ENCODE data around the gene BCAS3.

The BCAS3 gene

GRCh38 chr17:60910415-60910814 lies 232.8 kb downstream of the BCAS3 start:
- Histone ChIP-seq H3K4ac (ENCODE audit: low read depth, low read length) (no peak overlapping the region), H2BK120ac (ENCODE audit: low read depth, low read length) (no peak overlapping the region), H3K36me3 (ENCODE audit: control insufficient read depth, insufficient read depth, low read length) (no peaks in the 10 kb centered on the region), H3K4me2 (ENCODE audit: low read length) (no peak overlapping the region), H3K4me1 (ENCODE audit: control insufficient read depth, low read depth, low read length) (no peaks in the 10 kb centered on the region), H3K79me2 (ENCODE audit: control insufficient read depth, insufficient read depth, low read length) (no peaks in the 10 kb centered on the region), H3K4me3 (ENCODE audit: low read length) (no peak overlapping the region), H3K18ac (ENCODE audit: low read length) (no peak overlapping the region), H2AK5ac (ENCODE audit: low read length) (no peak overlapping the region), H3K9ac (ENCODE audit: low read length) (no peak overlapping the region), H4K8ac (ENCODE audit: low read depth, low read length) (no peak overlapping the region), H3K23ac (ENCODE audit: low read length) (no peak overlapping the region), H4K5ac (ENCODE audit: low read length) (no peak overlapping the region), H2BK15ac (replicated peaks; ENCODE audit: low read depth) (no peak overlapping the region), H2BK5ac (ENCODE audit: low read length) (no peak overlapping the region), H3K27ac (ENCODE audit: low read depth, low read length) (no peak overlapping the region), H3K27me3 (ENCODE audit: insufficient read depth, low read length, poor library complexity) (no peaks in the 10 kb centered on the region), H3K56ac (ENCODE audit: low read length) (no peak overlapping the region), H3K79me1 (ENCODE audit: low read length) (no peaks in the 10 kb centered on the region)
- peak; percentile 10 for DNase-seq
- no CpG with 5 or more reads among the region's 6 CpGs for WGBS (ENCODE audit: extremely low coverage, insufficient coverage, low lambda C conversion rate)

DNA sequence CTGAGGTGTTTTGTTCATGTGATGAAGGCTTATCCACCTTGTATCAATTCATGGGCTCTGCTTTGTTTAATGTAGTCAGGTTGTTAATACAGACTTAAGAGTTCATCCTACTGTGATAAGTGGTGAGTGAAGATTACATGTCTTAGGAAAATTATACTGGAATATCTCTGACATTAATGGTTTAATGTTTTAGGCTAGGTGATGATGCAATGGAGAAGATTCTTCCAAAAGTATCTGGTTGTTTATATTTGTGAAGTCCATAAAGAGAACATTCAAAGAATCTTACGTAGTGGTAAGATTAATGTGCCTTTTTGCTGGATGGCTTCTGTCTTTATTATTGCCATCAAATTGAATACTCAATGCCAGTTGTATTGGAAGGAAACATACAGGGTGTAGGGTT lies 236.4 kb downstream of the BCAS3 start:
- Histone ChIP-seq H3K27me3 (ENCODE audit: insufficient read depth, low read length, poor library complexity) (no peaks in the 10 kb centered on the region), H2BK120ac (ENCODE audit: low read depth, low read length) (no peak overlapping the region), H3K4me3 (ENCODE audit: low read length) (no peak overlapping the region), H3K4me1 (ENCODE audit: control insufficient read depth, low read depth, low read length) (no peaks in the 10 kb centered on the region), H4K5ac (ENCODE audit: low read length) (no peak overlapping the region), H3K9ac (ENCODE audit: low read length) (no peak overlapping the region), H2AK5ac (ENCODE audit: low read length) (no peak overlapping the region), H3K79me1 (ENCODE audit: low read length) (no peaks in the 10 kb centered on the region), H3K36me3 (ENCODE audit: control insufficient read depth, insufficient read depth, low read length) (no peaks in the 10 kb centered on the region), H3K56ac (ENCODE audit: low read length) (no peak overlapping the region), H3K4me2 (ENCODE audit: low read length) (no peak overlapping the region), H3K79me2 (ENCODE audit: control insufficient read depth, insufficient read depth, low read length) (no peaks in the 10 kb centered on the region), H3K4ac (ENCODE audit: low read depth, low read length) (no peak overlapping the region), H2BK15ac (replicated peaks; ENCODE audit: low read depth) (no peak overlapping the region), H2BK5ac (ENCODE audit: low read length) (no peak overlapping the region), H4K8ac (ENCODE audit: low read depth, low read length) (no peak overlapping the region), H3K18ac (ENCODE audit: low read length) (no peak overlapping the region), H3K23ac (ENCODE audit: low read length) (no peak overlapping the region), H3K27ac (ENCODE audit: low read depth, low read length) (no peak overlapping the region)
- no peak for DNase-seq
- WGBS (ENCODE audit: extremely low coverage, insufficient coverage, low lambda C conversion rate): no CpG with 5 or more reads among the region's 1 CpG

DNA sequence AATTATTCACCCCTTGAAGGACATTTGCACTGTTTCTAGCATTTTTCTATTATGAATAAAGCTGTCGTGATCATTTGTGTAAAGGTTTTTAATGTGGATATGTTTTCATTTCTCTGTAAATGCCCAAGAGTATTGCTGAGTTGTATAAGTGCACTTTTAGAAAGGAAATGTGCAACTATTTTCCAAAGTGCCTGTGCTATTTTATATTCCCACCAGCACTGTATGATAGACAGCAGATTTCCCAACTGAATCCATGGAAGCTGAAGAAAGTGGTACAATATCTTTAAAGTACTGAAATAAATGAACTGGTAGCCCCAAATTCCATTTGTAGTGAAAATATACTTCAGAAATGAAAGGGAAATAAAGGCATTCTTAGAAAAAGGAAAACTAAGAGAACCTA lies 238.4 kb downstream of the BCAS3 start:
- Histone ChIP-seq H2BK5ac (ENCODE audit: low read length) (no peak overlapping the region), H3K4me2 (ENCODE audit: low read length) (no peak overlapping the region), H4K5ac (ENCODE audit: low read length) (no peak overlapping the region), H3K79me1 (ENCODE audit: low read length) (no peaks in the 10 kb centered on the region), H2BK120ac (ENCODE audit: low read depth, low read length) (no peak overlapping the region), H3K36me3 (ENCODE audit: control insufficient read depth, insufficient read depth, low read length) (no peaks in the 10 kb centered on the region), H3K56ac (ENCODE audit: low read length) (no peak overlapping the region), H3K9ac (ENCODE audit: low read length) (no peak overlapping the region), H3K79me2 (ENCODE audit: control insufficient read depth, insufficient read depth, low read length) (no peaks in the 10 kb centered on the region), H3K18ac (ENCODE audit: low read length) (no peak overlapping the region), H3K23ac (ENCODE audit: low read length) (no peak overlapping the region), H3K4ac (ENCODE audit: low read depth, low read length) (no peak overlapping the region), H3K27me3 (ENCODE audit: insufficient read depth, low read length, poor library complexity) (no peaks in the 10 kb centered on the region), H3K4me1 (ENCODE audit: control insufficient read depth, low read depth, low read length) (no peaks in the 10 kb centered on the region), H2AK5ac (ENCODE audit: low read length) (no peak overlapping the region), H3K27ac (ENCODE audit: low read depth, low read length) (no peak overlapping the region), H2BK15ac (replicated peaks; ENCODE audit: low read depth) (no peak overlapping the region), H4K8ac (ENCODE audit: low read depth, low read length) (no peak overlapping the region), H3K4me3 (ENCODE audit: low read length) (no peak overlapping the region)
- no peak for DNase-seq
- WGBS (ENCODE audit: extremely low coverage, insufficient coverage, low lambda C conversion rate): no CpG with 5 or more reads among the region's 1 CpG

GRCh38 chr17:60920107-60920506 lies 242.5 kb downstream of the BCAS3 start:
- no peaks in the 10 kb centered on the region for H3K79me1 ChIP-seq (ENCODE audit: low read length)
- no peak overlapping the region for H3K9ac ChIP-seq (ENCODE audit: low read length)
- H3K27ac ChIP-seq (ENCODE audit: low read depth, low read length): no peak overlapping the region
- H3K36me3 ChIP-seq (ENCODE audit: control insufficient read depth, insufficient read depth, low read length): no peaks in the 10 kb centered on the region
- no CpG with 5 or more reads among the region's 2 CpGs for WGBS (ENCODE audit: extremely low coverage, insufficient coverage, low lambda C conversion rate)
- H2BK5ac ChIP-seq (ENCODE audit: low read length): no peak overlapping the region
- H2AK5ac ChIP-seq (ENCODE audit: low read length): no peak overlapping the region
- H3K4me2 ChIP-seq (ENCODE audit: low read length): no peak overlapping the region
- no peak overlapping the region for H3K23ac ChIP-seq (ENCODE audit: low read length)
- H3K4ac ChIP-seq (ENCODE audit: low read depth, low read length): no peak overlapping the region
- no peak overlapping the region for H2BK120ac ChIP-seq (ENCODE audit: low read depth, low read length)
- H3K4me1 ChIP-seq (ENCODE audit: control insufficient read depth, low read depth, low read length): no peaks in the 10 kb centered on the region
- no peak overlapping the region for H4K8ac ChIP-seq (ENCODE audit: low read depth, low read length)
- no peak overlapping the region for H3K18ac ChIP-seq (ENCODE audit: low read length)
- no peaks in the 10 kb centered on the region for H3K79me2 ChIP-seq (ENCODE audit: control insufficient read depth, insufficient read depth, low read length)
- no peaks in the 10 kb centered on the region for H3K27me3 ChIP-seq (ENCODE audit: insufficient read depth, low read length, poor library complexity)
- H2BK15ac ChIP-seq (replicated peaks; ENCODE audit: low read depth): no peak overlapping the region
- DNase-seq: no peak
- no peak overlapping the region for H3K4me3 ChIP-seq (ENCODE audit: low read length)
- H3K56ac ChIP-seq (ENCODE audit: low read length): no peak overlapping the region
- no peak overlapping the region for H4K5ac ChIP-seq (ENCODE audit: low read length)

- Histone ChIP-seq H3K4me2 (ENCODE audit: low read length) (no peak overlapping the region), H3K18ac (ENCODE audit: low read length) (no peak overlapping the region), H2BK15ac (replicated peaks; ENCODE audit: low read depth) (no peak overlapping the region), H2BK120ac (ENCODE audit: low read depth, low read length) (no peak overlapping the region), H3K23ac (ENCODE audit: low read length) (no peak overlapping the region), H4K5ac (ENCODE audit: low read length) (no peak overlapping the region), H4K8ac (ENCODE audit: low read depth, low read length) (no peak overlapping the region), H3K4me1 (ENCODE audit: control insufficient read depth, low read depth, low read length) (no peaks in the 10 kb centered on the region), H3K36me3 (ENCODE audit: control insufficient read depth, insufficient read depth, low read length) (no peaks in the 10 kb centered on the region), H3K56ac (ENCODE audit: low read length) (no peak overlapping the region), H3K4ac (ENCODE audit: low read depth, low read length) (no peak overlapping the region), H3K27me3 (ENCODE audit: insufficient read depth, low read length, poor library complexity) (no peaks in the 10 kb centered on the region), H2BK5ac (ENCODE audit: low read length) (no peak overlapping the region), H3K79me2 (ENCODE audit: control insufficient read depth, insufficient read depth, low read length) (no peaks in the 10 kb centered on the region), H3K27ac (ENCODE audit: low read depth, low read length) (no peak overlapping the region), H2AK5ac (ENCODE audit: low read length) (no peak overlapping the region), H3K4me3 (ENCODE audit: low read length) (no peak overlapping the region), H3K79me1 (ENCODE audit: low read length) (no peaks in the 10 kb centered on the region), H3K9ac (ENCODE audit: low read length) (no peak overlapping the region)
- no peak for DNase-seq
- no CpG with 5 or more reads among the region's 1 CpG for WGBS (ENCODE audit: extremely low coverage, insufficient coverage, low lambda C conversion rate)
Observed at GRCh38 chr17:60923000-60923399, 245.3 kb downstream of the BCAS3 start.

- Histone ChIP-seq H3K4me2 (ENCODE audit: low read length) (no peak overlapping the region), H3K27ac (ENCODE audit: low read depth, low read length) (no peak overlapping the region), H3K4me1 (ENCODE audit: control insufficient read depth, low read depth, low read length) (no peaks in the 10 kb centered on the region), H3K79me1 (ENCODE audit: low read length) (no peaks in the 10 kb centered on the region), H4K5ac (ENCODE audit: low read length) (no peak overlapping the region), H2BK5ac (ENCODE audit: low read length) (no peak overlapping the region), H3K9ac (ENCODE audit: low read length) (no peak overlapping the region), H4K8ac (ENCODE audit: low read depth, low read length) (no peak overlapping the region), H2BK15ac (replicated peaks; ENCODE audit: low read depth) (no peak overlapping the region), H3K18ac (ENCODE audit: low read length) (no peak overlapping the region), H3K4ac (ENCODE audit: low read depth, low read length) (no peak overlapping the region), H3K23ac (ENCODE audit: low read length) (no peak overlapping the region), H3K4me3 (ENCODE audit: low read length) (no peak overlapping the region), H3K56ac (ENCODE audit: low read length) (no peak overlapping the region), H3K36me3 (ENCODE audit: control insufficient read depth, insufficient read depth, low read length) (no peaks in the 10 kb centered on the region), H2BK120ac (ENCODE audit: low read depth, low read length) (no peak overlapping the region), H3K27me3 (ENCODE audit: insufficient read depth, low read length, poor library complexity) (no peaks in the 10 kb centered on the region), H2AK5ac (ENCODE audit: low read length) (no peak overlapping the region), H3K79me2 (ENCODE audit: control insufficient read depth, insufficient read depth, low read length) (no peaks in the 10 kb centered on the region)
- WGBS (ENCODE audit: extremely low coverage, insufficient coverage, low lambda C conversion rate): no CpG with 5 or more reads among the region's 3 CpGs
- no peak for DNase-seq
Observed at GRCh38 chr17:60926466-60927183, 249.0 kb downstream of the BCAS3 start.

All from mesendoderm (in vitro differentiated cells).